Thyroid gland (tissue), 4 donors: Measurements from ENCODE around the gene S100A9. TPM values are rescaled to one million over a fixed set of nuclear protein-coding genes. Genes with fewer than 3 reads are reported as not detected.
A peak's percentile ranks its signal among the peaks of the same experiment; 100 is the strongest.

Source experiments
- DNase-seq, 2 donors: peaks; one replicate each; pipeline ENCODE4 v3.0.0-alpha.2; 2019
- H3K27ac ChIP-seq, 3 donors: fragments of 200-600 bp; sonication (generic); 1 replicate in 2 of 3; 2 replicates in 1 of 3; pipeline ENCODE4 v1.5.1; 2016 to 2019; ENCODE audit warnings: mild to moderate bottlenecking in 1 of 3, moderate library complexity in 1 of 3
- H3K27me3 ChIP-seq: fragments of 200-600 bp; sonication (generic); one replicate; pipeline ENCODE4 v1.5.1; 2019
- H3K36me3 ChIP-seq, 2 donors: fragments of 200-600 bp; sonication (generic); one replicate each; pipeline ENCODE4 v1.5.1; 2016 to 2019
- H3K4me1 ChIP-seq, 2 donors: fragments of 200-600 bp; sonication (generic); one replicate each; pipeline ENCODE4 v1.5.1; 2017 to 2019
- H3K4me3 ChIP-seq, 3 donors: fragments of 200-600 bp; sonication (generic); replicated peaks in 1 of 3; 1 replicate in 2 of 3; 2 replicates in 1 of 3; pipeline ENCODE4 v1.5.1; 2016; ENCODE audit warnings: mild to moderate bottlenecking in 1 of 3
- H3K9me3 ChIP-seq: fragments of 200-600 bp; sonication (generic); one replicate; pipeline ENCODE4 v1.5.1; 2017
- POLR2A ChIP-seq, 2 donors: fragments of 450-650 bp; IDR thresholded peaks; one replicate each; pipeline ENCODE4 v1.6.1; 2017; ENCODE audit warnings: antibody characterized with exemption in 2 of 2, mild to moderate bottlenecking in 2 of 2, moderate library complexity in 1 of 2
- WGBS, 2 donors: methylation state at CpG; one replicate each; pipeline ENCODE4 v1.1.5; 2017; 5-methylcytosine and 5-hydroxymethylcytosine counted together
- intact Hi-C: fragments of 100-400 bp; cut with DNase I; formaldehyde crosslinking; loops from one replicate; pipeline ENCODE4 v1.15.1; 2023
- total RNA-seq, 4 donors: library from RNA; depleted of rRNA; stranded (reverse); fragments of >200 nt; gene quantifications; one replicate each; pipeline ENCODE4 v1.2.3, GENCODE V29; 2016
- TF ChIP-seq, protein P1 (sequence below), 6 experiments: fragments of 200-600 bp in 3 of 6; fragments of 450-650 bp in 3 of 6; sonication (generic) in 3 of 6; IDR thresholded peaks; one replicate each; pipeline ENCODE4 v1.5.1; 2016 to 2019; ENCODE audit warnings: antibody characterized with exemption in 6 of 6, mild to moderate bottlenecking in 2 of 6, inconsistent platforms in 1 of 6, moderate library complexity in 1 of 6

S100A9 gene
- total RNA-seq, 4 donors from 2014 or later: 36.2 to 285 (median 66.0) TPM

DNA sequence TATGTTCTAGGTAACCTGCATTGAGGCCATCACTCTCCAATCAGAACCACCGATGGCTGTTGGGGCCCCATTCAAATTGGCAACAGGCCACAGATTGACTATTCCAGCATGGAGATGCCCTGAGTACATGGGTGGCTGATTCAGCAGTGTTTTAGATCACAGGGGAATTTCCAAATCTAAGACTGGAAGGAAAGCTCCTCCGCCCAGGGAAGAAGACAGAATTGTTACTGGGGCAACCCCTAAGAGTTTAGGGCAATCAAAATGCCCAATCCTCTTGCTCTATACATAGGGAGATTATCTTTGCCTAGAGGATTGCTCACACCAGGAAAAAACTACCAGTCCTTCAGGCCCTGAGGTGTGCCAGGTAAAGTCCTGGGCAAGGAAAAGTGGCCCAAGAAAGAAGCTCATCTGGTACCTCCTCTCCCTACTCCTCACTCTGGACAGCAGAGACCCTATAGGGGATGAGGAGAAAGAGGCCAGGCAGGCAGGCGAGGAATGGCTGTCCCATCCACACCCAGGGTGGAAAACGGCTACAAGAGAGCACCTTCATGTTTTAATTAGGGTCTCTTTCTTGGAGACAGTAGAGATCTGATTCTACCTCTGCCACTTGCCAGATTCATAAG, 27.4 kb downstream of the S100A9 start:
- no peak for DNase-seq
- Histone ChIP-seq H3K27ac (no peak overlapping the region), H3K27me3 (no peaks in the 10 kb centered on the region), H3K36me3 (no peaks in the 10 kb centered on the region), H3K9me3 (no peaks in the 10 kb centered on the region), H3K4me3 (no peak overlapping the region), H3K4me1 (no peaks in the 10 kb centered on the region)
- intact Hi-C loops: no loop called here
- 74 to 80% methylated on average over 4 of the region's 4 CpGs for WGBS, 2 donors
- TF ChIP-seq, protein P1, sequence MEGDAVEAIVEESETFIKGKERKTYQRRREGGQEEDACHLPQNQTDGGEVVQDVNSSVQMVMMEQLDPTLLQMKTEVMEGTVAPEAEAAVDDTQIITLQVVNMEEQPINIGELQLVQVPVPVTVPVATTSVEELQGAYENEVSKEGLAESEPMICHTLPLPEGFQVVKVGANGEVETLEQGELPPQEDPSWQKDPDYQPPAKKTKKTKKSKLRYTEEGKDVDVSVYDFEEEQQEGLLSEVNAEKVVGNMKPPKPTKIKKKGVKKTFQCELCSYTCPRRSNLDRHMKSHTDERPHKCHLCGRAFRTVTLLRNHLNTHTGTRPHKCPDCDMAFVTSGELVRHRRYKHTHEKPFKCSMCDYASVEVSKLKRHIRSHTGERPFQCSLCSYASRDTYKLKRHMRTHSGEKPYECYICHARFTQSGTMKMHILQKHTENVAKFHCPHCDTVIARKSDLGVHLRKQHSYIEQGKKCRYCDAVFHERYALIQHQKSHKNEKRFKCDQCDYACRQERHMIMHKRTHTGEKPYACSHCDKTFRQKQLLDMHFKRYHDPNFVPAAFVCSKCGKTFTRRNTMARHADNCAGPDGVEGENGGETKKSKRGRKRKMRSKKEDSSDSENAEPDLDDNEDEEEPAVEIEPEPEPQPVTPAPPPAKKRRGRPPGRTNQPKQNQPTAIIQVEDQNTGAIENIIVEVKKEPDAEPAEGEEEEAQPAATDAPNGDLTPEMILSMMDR (IDR thresholded peaks at IDR 0.05): no peak
- TF ChIP-seq POLR2A (IDR thresholded peaks at IDR 0.05): no peak

DNA sequence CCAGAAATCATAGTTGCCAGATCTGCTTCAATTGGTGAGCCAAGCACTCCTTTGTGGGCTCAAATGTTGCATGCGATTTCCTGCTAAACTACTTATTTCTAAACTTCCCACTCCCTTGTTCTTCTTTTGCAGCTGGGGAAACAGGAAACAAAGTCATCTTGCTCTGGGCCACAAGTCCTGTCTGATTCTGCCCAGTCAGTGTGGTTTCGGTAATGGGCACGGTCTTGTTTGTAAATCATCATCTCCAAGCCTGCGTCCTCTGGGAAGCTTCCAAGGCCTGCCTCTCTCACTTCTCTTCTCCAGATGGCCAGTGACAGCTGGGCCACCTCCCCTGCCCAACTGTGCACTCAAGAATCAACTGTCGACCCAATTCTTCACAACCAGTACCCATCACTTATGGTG, 28.8 kb downstream of the S100A9 start:
- 83 to 87% methylated on average over 5 of the region's 5 CpGs for WGBS, 2 donors
- H3K36me3 ChIP-seq: no peaks in the 10 kb centered on the region
- peak in 1 of 2 donors; percentile 19 for DNase-seq
- no peaks in the 10 kb centered on the region for H3K4me1 ChIP-seq
- no peaks in the 10 kb centered on the region for H3K9me3 ChIP-seq
- TF ChIP-seq, protein P1 (IDR thresholded peaks at IDR 0.05): no peak
- TF ChIP-seq POLR2A (IDR thresholded peaks at IDR 0.05): no peak
- no peak overlapping the region for H3K4me3 ChIP-seq
- H3K27me3 ChIP-seq: no peaks in the 10 kb centered on the region
- H3K27ac ChIP-seq: no peak overlapping the region
- intact Hi-C loops: no loop called here

DNA sequence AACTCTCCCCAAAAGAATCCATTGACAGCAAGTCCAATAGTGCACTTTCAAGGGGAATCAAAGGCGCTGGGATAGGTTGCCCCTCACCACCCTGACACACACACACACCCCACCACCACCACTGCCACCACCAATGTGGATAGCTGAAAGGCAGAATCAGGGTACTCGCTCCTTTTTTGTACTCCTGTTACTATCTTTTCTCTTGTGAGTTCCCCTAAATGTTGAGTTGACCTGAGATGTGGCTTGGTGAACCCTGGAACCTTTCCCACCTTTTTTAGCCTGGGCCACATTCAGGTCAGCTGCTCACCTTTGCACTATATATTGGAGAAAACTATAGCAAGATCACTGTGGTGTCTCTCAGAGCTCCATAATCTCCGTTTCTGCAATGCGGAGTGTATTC, 29.3 kb downstream of the S100A9 start:
- intact Hi-C loops: no loop called here
- Histone ChIP-seq H3K27me3 (no peaks in the 10 kb centered on the region), H3K9me3 (no peaks in the 10 kb centered on the region), H3K4me3 (no peak overlapping the region), H3K4me1 (no peaks in the 10 kb centered on the region), H3K27ac (no peak overlapping the region), H3K36me3 (no peaks in the 10 kb centered on the region)
- no peak for TF ChIP-seq POLR2A (IDR thresholded peaks at IDR 0.05)
- TF ChIP-seq, protein P1 (IDR thresholded peaks at IDR 0.05): no peak
- no peak for DNase-seq
- 78 to 86% methylated on average over 4 of the region's 4 CpGs for WGBS, 2 donors

DNA sequence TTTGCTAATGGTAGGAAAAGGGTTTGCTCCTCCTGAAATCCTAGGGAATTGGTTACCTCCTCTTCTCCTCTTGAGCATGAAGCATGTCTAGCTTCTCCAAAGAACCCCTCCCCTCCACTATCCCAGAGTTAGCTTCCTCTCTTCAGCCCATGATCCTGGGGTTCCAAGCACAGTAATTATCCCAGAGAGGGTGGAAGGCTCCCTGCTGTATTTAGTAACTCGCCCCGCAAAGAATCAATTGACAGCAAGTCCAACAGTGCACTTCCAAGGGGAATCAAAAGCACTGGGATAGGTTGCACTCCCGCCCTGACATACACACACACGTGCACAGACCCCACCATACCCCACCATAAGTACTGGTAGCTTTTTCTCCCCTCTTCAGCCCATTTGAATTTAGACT, 30.1 kb downstream of the S100A9 start:
- TF ChIP-seq, protein P1 (IDR thresholded peaks at IDR 0.05): no peak
- no peak for TF ChIP-seq POLR2A (IDR thresholded peaks at IDR 0.05)
- Histone ChIP-seq H3K36me3 (no peaks in the 10 kb centered on the region), H3K4me1 (no peaks in the 10 kb centered on the region), H3K27ac (no peak overlapping the region), H3K9me3 (no peaks in the 10 kb centered on the region), H3K4me3 (no peak overlapping the region), H3K27me3 (no peaks in the 10 kb centered on the region)
- WGBS, 2 donors: 78 to 84% methylated on average over 4 of the region's 4 CpGs
- intact Hi-C loops: no loop called here
- no peak for DNase-seq

DNA sequence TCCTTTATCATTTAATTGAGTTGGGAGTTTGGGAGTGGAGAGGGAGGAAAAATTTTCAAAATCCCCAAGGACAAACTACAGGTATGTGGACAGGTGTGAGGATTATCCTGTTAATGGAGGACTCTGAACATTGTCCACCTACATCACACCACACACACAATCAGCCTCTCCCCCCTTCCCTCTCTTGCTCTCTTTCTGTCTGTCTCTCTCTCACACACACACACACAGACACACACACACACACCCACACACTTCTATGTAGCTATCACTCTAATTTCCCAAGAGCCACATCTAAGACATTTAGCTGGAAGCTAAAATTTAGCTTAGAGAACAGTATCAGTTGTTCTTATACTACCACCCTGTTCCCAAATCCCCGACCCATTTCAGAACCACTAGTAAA, 31.7 kb downstream of the S100A9 start:
- TF ChIP-seq, protein P1 (IDR thresholded peaks at IDR 0.05): no peak
- TF ChIP-seq POLR2A (IDR thresholded peaks at IDR 0.05): no peak
- Histone ChIP-seq H3K4me3 (no peak overlapping the region), H3K9me3 (no peaks in the 10 kb centered on the region), H3K4me1 (no peaks in the 10 kb centered on the region), H3K36me3 (no peaks in the 10 kb centered on the region), H3K27me3 (no peaks in the 10 kb centered on the region), H3K27ac (no peak overlapping the region)
- no peak for DNase-seq
- WGBS, 2 donors: 88 to 89% methylated on average over 1 of the region's 1 CpG
- intact Hi-C loops: no loop called here
